MM.1S (cell line): ENCODE measurements around the gene TMED1.

Experiments used
- EZH2 ChIP-seq: fragments of 300-600 bp; sonication (generic); optimal IDR thresholded peaks from 2 replicates; pipeline ENCODE3; 2017; ENCODE audit warnings: low read depth, mild to moderate bottlenecking, antibody characterized with exemption, low read length, mixed read lengths
- EZH2phosphoT487 ChIP-seq: fragments of 300-600 bp; sonication (generic); IDR thresholded peaks from 2 replicates; pipeline ENCODE4 v1.6.1; 2018; ENCODE audit warnings: antibody characterized with exemption, low read length
- TF ChIP-seq, protein P1 (sequence below): fragments of 300-600 bp; sonication (generic); IDR thresholded peaks from 2 replicates; pipeline ENCODE4 v1.5.1; 2016; ENCODE audit warnings: antibody characterized with exemption, low read length, mixed read lengths

DNA sequence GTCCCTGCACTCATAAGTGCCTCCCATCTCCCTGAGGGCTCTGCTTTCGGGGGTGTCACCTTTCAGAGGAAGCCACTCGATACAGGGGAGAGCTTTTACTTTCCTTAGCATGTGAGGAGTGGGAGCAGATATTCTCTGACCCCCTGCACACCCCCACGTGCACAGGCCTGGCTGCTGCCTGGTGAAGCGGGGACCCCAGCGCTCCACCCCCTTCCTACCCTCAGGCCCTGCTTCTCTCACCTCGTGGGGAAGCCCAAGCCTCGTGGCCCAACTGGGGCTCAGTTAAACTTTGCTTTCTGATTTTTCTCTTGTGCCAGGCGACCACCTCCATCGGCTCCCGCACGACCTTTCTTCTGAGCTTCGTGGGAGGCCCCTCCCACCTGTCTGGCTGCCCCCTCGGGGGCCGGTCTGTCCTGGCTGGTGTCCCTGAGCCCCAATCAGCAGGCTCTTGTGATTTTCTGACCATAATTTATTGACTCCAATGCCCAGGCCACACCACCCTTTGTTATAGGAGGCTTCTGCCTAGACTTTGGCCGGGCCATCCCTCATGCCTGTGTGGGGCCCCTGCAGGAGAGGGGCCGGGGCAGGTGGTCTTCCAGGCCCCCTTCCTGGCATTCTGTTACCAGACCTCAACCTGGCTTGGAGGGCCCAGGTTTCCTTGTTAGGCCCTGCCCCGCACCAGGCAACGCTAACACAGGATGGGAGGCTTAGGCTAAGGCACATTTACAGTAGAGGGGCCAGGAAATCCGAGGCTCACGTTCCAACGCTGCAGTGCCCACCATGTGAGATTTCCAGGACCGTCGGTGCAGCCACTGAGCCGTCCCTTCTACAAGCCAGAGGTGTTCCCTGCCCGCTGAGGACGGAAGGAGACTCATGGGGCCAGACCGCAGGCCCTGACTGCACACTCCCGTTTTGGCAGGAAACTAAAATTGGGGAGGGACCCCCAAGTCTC, 3.7 kb downstream of the TMED1 start:
- TF ChIP-seq, protein P1, sequence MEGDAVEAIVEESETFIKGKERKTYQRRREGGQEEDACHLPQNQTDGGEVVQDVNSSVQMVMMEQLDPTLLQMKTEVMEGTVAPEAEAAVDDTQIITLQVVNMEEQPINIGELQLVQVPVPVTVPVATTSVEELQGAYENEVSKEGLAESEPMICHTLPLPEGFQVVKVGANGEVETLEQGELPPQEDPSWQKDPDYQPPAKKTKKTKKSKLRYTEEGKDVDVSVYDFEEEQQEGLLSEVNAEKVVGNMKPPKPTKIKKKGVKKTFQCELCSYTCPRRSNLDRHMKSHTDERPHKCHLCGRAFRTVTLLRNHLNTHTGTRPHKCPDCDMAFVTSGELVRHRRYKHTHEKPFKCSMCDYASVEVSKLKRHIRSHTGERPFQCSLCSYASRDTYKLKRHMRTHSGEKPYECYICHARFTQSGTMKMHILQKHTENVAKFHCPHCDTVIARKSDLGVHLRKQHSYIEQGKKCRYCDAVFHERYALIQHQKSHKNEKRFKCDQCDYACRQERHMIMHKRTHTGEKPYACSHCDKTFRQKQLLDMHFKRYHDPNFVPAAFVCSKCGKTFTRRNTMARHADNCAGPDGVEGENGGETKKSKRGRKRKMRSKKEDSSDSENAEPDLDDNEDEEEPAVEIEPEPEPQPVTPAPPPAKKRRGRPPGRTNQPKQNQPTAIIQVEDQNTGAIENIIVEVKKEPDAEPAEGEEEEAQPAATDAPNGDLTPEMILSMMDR, result no peak
- TF ChIP-seq EZH2 (no peak), EZH2phosphoT487 (no peak)
